SH-SY5Y (cell line): ENCODE measurements around the gene NCAM1.

Experiments
- GATA2 ChIP-seq: IDR thresholded peaks from 2 replicates; pipeline ENCODE4 v1.6.1; 2011; ENCODE audit warnings: mild to moderate bottlenecking, low read depth, low read length
- GATA3 ChIP-seq: IDR thresholded peaks from 2 replicates; pipeline ENCODE4 v1.6.1; 2011; ENCODE audit warnings: low read depth, mild to moderate bottlenecking, low read length, moderate library complexity

DNA sequence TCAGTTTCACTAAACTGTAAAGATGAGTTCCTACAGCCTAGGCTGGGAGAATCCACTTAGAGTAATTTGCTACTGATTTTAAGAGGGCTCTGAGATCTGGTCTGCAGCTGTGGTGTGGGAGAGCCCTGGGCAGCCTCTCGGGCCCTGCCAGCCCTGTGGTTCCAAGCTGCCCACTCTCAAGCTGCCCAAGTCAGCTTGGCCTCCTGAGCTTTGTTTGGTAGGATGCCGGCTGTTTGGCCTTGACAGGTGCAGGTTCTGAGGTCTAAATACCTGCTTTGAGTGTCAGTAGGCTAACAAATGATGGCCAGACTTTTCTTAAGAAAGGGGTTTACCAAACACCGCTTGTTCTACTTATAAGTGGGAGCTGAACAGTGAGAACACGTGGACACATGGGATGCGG lies 219.9 kb downstream of the NCAM1 start:
- TF ChIP-seq GATA2 (no peak), GATA3 (no peak)
